B cell (primary cell): Measurements from ENCODE around the gene BRD4. TPM values are rescaled to one million over a fixed set of nuclear protein-coding genes. Genes with fewer than 3 reads are reported as not detected.

Source experiments
- ATAC-seq: fragments of 200-7000 bp; cut with Tn5 transposase; one replicate; pipeline ENCODE4 v1.10.0; 2021; ENCODE audit warnings: low read depth, mild to moderate bottlenecking, moderate number of reproducible peaks, moderate library complexity
- CTCF ChIA-PET: fragments of 350-600 bp; sonication (Branson Sonifier 250); formaldehyde crosslinking; loops from one replicate; lab custom pipeline; 2021; ENCODE audit warnings: antibody characterized with exemption, inconsistent platforms; lab: Charles Lee
- POLR2A ChIA-PET: fragments of 350-600 bp; sonication (Branson Sonifier 250); formaldehyde crosslinking; loops from one replicate; lab custom pipeline; 2021; ENCODE audit warnings: antibody characterized with exemption; lab: Charles Lee
- DNase-seq: peaks from one replicate; pipeline ENCODE4 v3.0.0; 2013
- H2AFZ ChIP-seq: 2 replicates; pipeline ENCODE4 v1.6.1; 2012; ENCODE audit warnings: mild to moderate bottlenecking, low read depth, low read length; ENCODE audit not compliant: insufficient read depth, poor library complexity, severe bottlenecking
- H3K27ac ChIP-seq, 2 donors: 1 replicate in 1 of 2; 2 replicates in 1 of 2; pipeline ENCODE4 v1.5.1; 2012 to 2013; ENCODE audit warnings: low read length in 2 of 2, mild to moderate bottlenecking in 2 of 2, moderate library complexity in 1 of 2
- H3K27me3 ChIP-seq, 4 experiments: fragments of 200-600 bp in 1 of 4; sonication (generic) in 1 of 4; replicated peaks in 1 of 4; 1 replicate in 2 of 4; 2 replicates in 2 of 4; pipeline versions ENCODE4 v1.6.1 to v1.7.0; 2013 to 2016; ENCODE audit warnings: low read length in 3 of 4, mild to moderate bottlenecking in 2 of 4, mixed read lengths in 1 of 4, moderate library complexity in 1 of 4; ENCODE audit not compliant: insufficient read depth in 4 of 4, control insufficient read depth in 3 of 4; ENCODE audit errors: control extremely low read depth in 1 of 4
- H3K36me3 ChIP-seq, 2 experiments: replicated peaks in 1 of 2; 1 replicate in 1 of 2; 2 replicates in 1 of 2; pipeline versions ENCODE4 v1.6.1 to v1.7.1; 2013; ENCODE audit warnings: low read length in 1 of 2; ENCODE audit not compliant: insufficient read depth in 2 of 2, control insufficient read depth in 1 of 2; ENCODE audit errors: control extremely low read depth in 1 of 2, extremely low read depth in 1 of 2
- H3K4me1 ChIP-seq, 2 donors: fragments of 200-600 bp in 1 of 2; sonication (generic) in 1 of 2; 1 replicate in 1 of 2; 2 replicates in 1 of 2; pipeline versions ENCODE4 v1.5.1 to v1.6.1; 2013 to 2017; ENCODE audit warnings: low read length in 2 of 2; ENCODE audit not compliant: control insufficient read depth in 2 of 2, insufficient read depth in 2 of 2
- H3K4me2 ChIP-seq: replicated peaks from 2 replicates; pipeline ENCODE3; 2012; ENCODE audit warnings: mild to moderate bottlenecking, low read depth, low read length; ENCODE audit not compliant: poor library complexity, severe bottlenecking
- H3K4me3 ChIP-seq, 5 experiments: fragments of 200-600 bp in 1 of 5; sonication (generic) in 1 of 5; 1 replicate in 3 of 5; 2 replicates in 2 of 5; pipeline versions ENCODE4 v1.5.1 to v1.7.0; 2011 to 2016; ENCODE audit warnings: low read length in 4 of 5, mild to moderate bottlenecking in 4 of 5, low read depth in 2 of 5, control low read depth in 1 of 5, moderate library complexity in 1 of 5; ENCODE audit not compliant: insufficient read depth in 1 of 5; ENCODE audit errors: control extremely low read depth in 1 of 5, extremely low read depth in 1 of 5
- H3K79me2 ChIP-seq: fragments of 200-600 bp; sonication (generic); one replicate; pipeline ENCODE4 v1.6.0; 2016; ENCODE audit warnings: low read length; ENCODE audit not compliant: control insufficient read depth, insufficient read depth
- H3K9ac ChIP-seq: fragments of 200-600 bp; sonication (generic); 2 replicates; pipeline ENCODE4 v1.6.1; 2017; ENCODE audit warnings: mild to moderate bottlenecking, low read length, moderate library complexity
- H3K9me3 ChIP-seq, 3 donors: one replicate each; pipeline versions ENCODE4 v1.6.1 to v1.7.1; 2013; ENCODE audit warnings: low read length in 2 of 3; ENCODE audit not compliant: control insufficient read depth in 2 of 3, insufficient read depth in 1 of 3; ENCODE audit errors: control extremely low read depth in 1 of 3
- H4K20me1 ChIP-seq: 2 replicates; pipeline ENCODE4 v1.6.0; 2012; ENCODE audit warnings: mild to moderate bottlenecking, low read length; ENCODE audit not compliant: insufficient read depth, control insufficient read depth, poor library complexity, severe bottlenecking
- H3K27ac Mint-ChIP-seq: one replicate; pipeline ENCODE4 v1.8.0; 2021; ENCODE audit warnings: mixed read lengths
- H3K27me3 Mint-ChIP-seq: one replicate; pipeline ENCODE4 v1.8.0; 2021; ENCODE audit warnings: mixed read lengths
- H3K4me1 Mint-ChIP-seq: one replicate; pipeline ENCODE4 v1.8.0; 2021; ENCODE audit warnings: mixed read lengths
- H3K4me3 Mint-ChIP-seq: one replicate; pipeline ENCODE4 v1.8.0; 2021; ENCODE audit warnings: mixed read lengths
- H3K9me3 Mint-ChIP-seq: one replicate; pipeline ENCODE4 v1.8.0; 2022; ENCODE audit warnings: mixed read lengths; ENCODE audit not compliant: insufficient read depth
- CTCF ChIP-seq: fragments of 200-600 bp; IDR thresholded peaks from one replicate; pipeline ENCODE4 v1.8.0; 2022; ENCODE audit warnings: antibody characterized with exemption, mild to moderate bottlenecking
- EZH2 ChIP-seq: IDR thresholded peaks from 2 replicates; pipeline ENCODE4 v1.6.1; 2012; ENCODE audit warnings: borderline replicate concordance, low read depth, mild to moderate bottlenecking, moderate library complexity, low read length; ENCODE audit not compliant: insufficient read depth, poor library complexity, severe bottlenecking
- WGBS: methylation state at CpG from one replicate; pipeline ENCODE4 v1.1.5; 2013; ENCODE audit warnings: missing lambda C conversion rate; ENCODE audit not compliant: insufficient coverage; 5-methylcytosine and 5-hydroxymethylcytosine counted together
- intact Hi-C: fragments of 100-400 bp; cut with micrococcal nuclease; formaldehyde crosslinking; loops from one replicate; pipeline ENCODE4 v1.10.0; 2022
- polyA plus RNA-seq: library from polyadenylated mRNA; depleted of rRNA; stranded (reverse); fragments of >200 nt; gene quantifications from 2 replicates; pipeline ENCODE4 v1.2.3, GENCODE V29; 2012
- total RNA-seq, 2 donors: library from RNA; stranded (reverse); fragments of 120-200 nt in 1 of 2; gene quantifications; 1 replicate in 1 of 2; 2 replicates in 1 of 2; pipeline versions ENCODE4 v1.2.3 to v1.2.4, GENCODE V29; 2013 to 2022

The BRD4 gene
- total and polyA plus RNA-seq, 2 donors (not counting 1 experiment from before 2014, with no cell fraction given), result 30.7 to 209 TPM

GRCh38 chr19:15285896-15286591 lies 46.3 kb downstream of the BRD4 start:
- no peaks in the 10 kb centered on the region for H3K36me3 ChIP-seq
- no peak overlapping the region for H2AFZ ChIP-seq
- H3K9ac ChIP-seq, result peak overlapping the region; percentile 21
- no peaks in the 10 kb centered on the region for H3K27me3 Mint-ChIP-seq
- peaks cover 94 to 100% of the 10 kb centered on the region in 2 donors for H3K4me1 ChIP-seq
- H3K79me2 ChIP-seq, result peaks cover 99% of the 10 kb centered on the region
- peak overlapping the region; percentile 94 for H3K27ac Mint-ChIP-seq
- peak; percentile 71 for ATAC-seq
- intact Hi-C loops, result loop anchor here (1.0 kb wide), 4 partner anchors 22 to 133 kb away; partner anchors contain the start of gene AKAP8
- peak overlapping the region; percentile 68 for H3K4me2 ChIP-seq
- peak overlapping the region; percentile 65 to 71 for H3K27ac ChIP-seq
- H3K4me3 Mint-ChIP-seq, result peak overlapping the region; percentile 87
- H4K20me1 ChIP-seq, result peaks cover 97% of the 10 kb centered on the region
- peaks cover 95% of the 10 kb centered on the region for H3K4me1 Mint-ChIP-seq
- CTCF ChIA-PET, result interaction anchor here (2.8 kb wide), 1 partner anchor 39 kb away, joined by 14 read pairs; no protein-coding TSS in a partner anchor
- peak overlapping the region in 3 of 5 experiments; percentile 19 to 33 (median 21) for H3K4me3 ChIP-seq
- 48% methylated on average over 8 of the region's 11 CpGs for WGBS
- POLR2A ChIA-PET, result no interaction called here
- no peaks in the 10 kb centered on the region for H3K9me3 Mint-ChIP-seq
- TF ChIP-seq EZH2 (no peak), CTCF (no peak)
- H3K27me3 ChIP-seq, result no peaks in the 10 kb centered on the region
- DNase-seq, result peak; percentile 89
- no peaks in the 10 kb centered on the region for H3K9me3 ChIP-seq

GRCh38 chr19:15284896-15285295 lies 47.4 kb downstream of the BRD4 start:
- Mint-ChIP-seq H3K27me3 (no peaks in the 10 kb centered on the region), H3K4me3 (peak overlapping the region; percentile 74), H3K4me1 (peaks cover 95% of the 10 kb centered on the region), H3K27ac (peak overlapping the region; percentile 76), H3K9me3 (no peaks in the 10 kb centered on the region)
- Histone ChIP-seq H3K4me1 (peaks cover 94 to 100% of the 10 kb centered on the region in 2 donors), H3K79me2 (peaks cover 99% of the 10 kb centered on the region), H3K27me3 (no peaks in the 10 kb centered on the region), H3K4me2 (peak overlapping the region; percentile 68), H3K27ac (peak overlapping the region in 1 of 2 donors; percentile 71), H4K20me1 (peaks cover 97% of the 10 kb centered on the region), H3K4me3 (no peak overlapping the region), H3K9ac (no peak overlapping the region), H2AFZ (no peak overlapping the region), H3K36me3 (peaks cover 0 to 5% of the 10 kb centered on the region in 2 experiments), H3K9me3 (no peaks in the 10 kb centered on the region)
- ATAC-seq (no peak), DNase-seq (no peak)
- ChIA-PET CTCF (interaction anchor here (0.5 to 1.3 kb wide), 2 partner anchors 11 to 18 kb away, joined by 3 to 5 read pairs; no protein-coding TSS in a partner anchor), POLR2A (no interaction called here)
- WGBS, result 96% methylated on average over 3 of the region's 3 CpGs
- intact Hi-C loops, result no loop called here
- no peak for TF ChIP-seq EZH2
- no peak for TF ChIP-seq CTCF
